K562 (cell line): ENCODE data around the gene MBP. TPM values are rescaled to one million over a fixed set of nuclear protein-coding genes. Genes with fewer than 3 reads are reported as not detected.

Experiments used
- ATAC-seq: fragments of 200-7000 bp; cut with Tn5 transposase; 3 replicates; pipeline ENCODE4 v1.9.1; 2020; ENCODE audit warnings: moderate library complexity
- BruUV-seq: library from RNA; stranded (reverse); fragments of 400-500 nt; replicated peaks from 2 replicates; lab custom pipeline; 2021; lab: Mats Ljungman, UMichigan
- CTCF ChIA-PET: fragments of 300-600 bp; formaldehyde crosslinking; extraction: SDS; loops from one replicate; lab custom pipeline; 2021; ENCODE audit warnings: low intra/inter-chr PET ratio; lab: Yijun Ruan, JAX
- POLR2A ChIA-PET: fragments of 300-600, 350-650 bp; sonication (Branson Sonifier 250); formaldehyde crosslinking; extraction: SDS; loops from one replicate; lab custom pipeline; 2021; ENCODE audit warnings: antibody characterized with exemption, inconsistent platforms; lab: Yijun Ruan, JAX
- DNase-seq, 4 experiments: peaks; one replicate each; pipeline versions ENCODE4 v3.0.0 to v3.0.0-alpha.2; 2011 to 2018; ENCODE audit warnings: low spot score in 3 of 4, mixed read lengths in 3 of 4; ENCODE audit errors: extremely low read depth in 1 of 4
- FAIRE-seq: peaks from 2 replicates; lab custom pipeline; 2011; peaks lifted over from hg19 to GRCh38; lab: Jason Lieb, UNC
- H2AFZ ChIP-seq: 2 replicates; pipeline ENCODE4 v1.6.0; 2011; ENCODE audit warnings: low read depth, low read length, control low read depth, inconsistent platforms
- H3K27ac ChIP-seq: fragments of 200-600 bp; 3 replicates; pipeline ENCODE4 v1.8.0; 2011; ENCODE audit warnings: low read depth, mild to moderate bottlenecking, control low read depth, inconsistent platforms, low read length, moderate library complexity, mixed read lengths; ENCODE audit errors: extremely low read depth
- H3K27me3 ChIP-seq, 2 experiments: fragments of 300-600 bp in 1 of 2; 2 replicates in 1 of 2; 3 replicates in 1 of 2; pipeline versions ENCODE4 v1.6.0 to v1.8.0; 2011; ENCODE audit warnings: inconsistent platforms in 2 of 2, low read length in 2 of 2, mild to moderate bottlenecking in 1 of 2, mixed read lengths in 1 of 2, moderate library complexity in 1 of 2; ENCODE audit not compliant: control insufficient read depth in 2 of 2, insufficient read depth in 2 of 2
- H3K36me3 ChIP-seq: fragments of 300-600 bp; 3 replicates; pipeline ENCODE4 v1.8.0; 2011; ENCODE audit warnings: mild to moderate bottlenecking, low read length, inconsistent platforms; ENCODE audit not compliant: control insufficient read depth, insufficient read depth
- H3K4me1 ChIP-seq, 2 experiments: fragments of 200-600 bp in 1 of 2; replicated peaks in 1 of 2; 2 replicates in 1 of 2; 3 replicates in 1 of 2; pipeline versions ENCODE4 v1.5.1 to v1.8.0; 2011; ENCODE audit warnings: inconsistent platforms in 2 of 2, low read length in 2 of 2, mild to moderate bottlenecking in 1 of 2, mixed read lengths in 1 of 2, moderate library complexity in 1 of 2; ENCODE audit not compliant: control insufficient read depth in 2 of 2, insufficient read depth in 2 of 2
- H3K4me2 ChIP-seq: 2 replicates; pipeline ENCODE4 v1.6.1; 2011; ENCODE audit warnings: low read length, control low read depth, inconsistent platforms, mixed read lengths; ENCODE audit not compliant: insufficient read depth
- H3K4me3 ChIP-seq: fragments of 200-600 bp; sonication (generic), shearing (Covaris generic); 2 replicates; pipeline ENCODE4 v1.5.1; 2016; ENCODE audit warnings: control low read depth, inconsistent platforms
- H3K79me2 ChIP-seq: fragments of 200-600 bp; 3 replicates; pipeline ENCODE4 v1.8.0; 2011; ENCODE audit warnings: low read length, inconsistent platforms; ENCODE audit not compliant: control insufficient read depth, insufficient read depth
- H3K9ac ChIP-seq, 2 experiments: 2 replicates each; pipeline versions ENCODE4 v1.6.0 to v1.6.1; 2011; ENCODE audit warnings: low read depth in 2 of 2, low read length in 2 of 2, control low read depth in 1 of 2, inconsistent platforms in 1 of 2, mild to moderate bottlenecking in 1 of 2, mixed read lengths in 1 of 2; ENCODE audit not compliant: insufficient read depth in 1 of 2
- H3K9me1 ChIP-seq: one replicate; pipeline ENCODE4 v1.6.0; 2011; ENCODE audit warnings: inconsistent platforms, mild to moderate bottlenecking, low read length, moderate library complexity; ENCODE audit not compliant: control insufficient read depth, insufficient read depth
- H3K9me3 ChIP-seq: replicated peaks from 2 replicates; pipeline ENCODE4 v1.5.1; 2011; ENCODE audit warnings: low read depth, low read length, inconsistent platforms; ENCODE audit not compliant: control insufficient read depth, insufficient read depth
- H4K20me1 ChIP-seq: replicated peaks from 2 replicates; pipeline ENCODE4 v1.6.1; 2011; ENCODE audit warnings: low read length, inconsistent platforms, mixed read lengths; ENCODE audit not compliant: control insufficient read depth, insufficient read depth
- CREB3L1 ChIP-seq: fragments of 450-650 bp; IDR thresholded peaks from 2 replicates; pipeline ENCODE4 v1.6.1; 2014; ENCODE audit warnings: low read depth, mild to moderate bottlenecking, moderate library complexity, borderline replicate concordance
- ELK3 ChIP-seq: fragments of 450-650 bp; formaldehyde crosslinking; IDR thresholded peaks from 2 replicates; pipeline ENCODE4 v1.4.0; 2020; ENCODE audit warnings: mild to moderate bottlenecking
- ETV1 ChIP-seq: fragments of 450-650 bp; conservative IDR thresholded peaks from 2 replicates; pipeline ENCODE4 v1.6.1; 2016; ENCODE audit warnings: missing genetic modification characterization, control low read depth, low read depth, missing compliant biosample characterization
- GTF3C2 ChIP-seq: IDR thresholded peaks from 3 replicates; pipeline ENCODE4 v1.6.1; 2011; ENCODE audit warnings: borderline replicate concordance, mild to moderate bottlenecking, moderate library complexity; ENCODE audit not compliant: insufficient read length; ENCODE audit errors: extremely low read depth
- LARP7 ChIP-seq: fragments of 450-650 bp; IDR thresholded peaks from 2 replicates; pipeline ENCODE4 v1.6.1; 2016
- SMARCB1 ChIP-seq: IDR thresholded peaks from 2 replicates; pipeline ENCODE4 v1.6.1; 2011; ENCODE audit warnings: improper control_type of control experiment, low read depth; ENCODE audit not compliant: insufficient read length
- U2AF1 ChIP-seq: fragments of 200-400 bp; formaldehyde crosslinking; optimal IDR thresholded peaks from 2 replicates; pipeline ENCODE3; 2017; ENCODE audit warnings: mild to moderate bottlenecking, low read depth, low read length, moderate library complexity
- WGBS: fragments of 100-300 bp; shearing (Covaris generic); methylation state at CpG from one replicate; pipeline ENCODE4 v1.1.6; 2016; ENCODE audit warnings: low coverage, mixed read lengths; ENCODE audit not compliant: insufficient coverage; ENCODE audit errors: missing lambda C conversion rate; 5-methylcytosine and 5-hydroxymethylcytosine counted together
- in situ Hi-C: fragments of 300-500 bp; cut with MboI; formaldehyde crosslinking; loops from 4 replicates; pipeline ENCODE4 v1.15.0; 2018; ENCODE audit warnings: inconsistent platforms, mixed read lengths
- intact Hi-C: fragments of 100-400 bp; cut with micrococcal nuclease; formaldehyde crosslinking; loops from 2 replicates; pipeline ENCODE4 v1.14.2; 2022
- polyA plus RNA-seq, 8 experiments: library from polyadenylated mRNA; depleted of rRNA in 4 of 8; stranded (reverse) in 5 of 8; unstranded in 3 of 8; fragments of >200 nt; fragmentation: Nextera tagmentation in 2 of 8; fragmentation: Illumina TruSeq in 1 of 8; extraction: Ambion mirVana in 2 of 8; extraction: Trizol in 1 of 8; gene quantifications; 2 replicates each; pipeline versions ENCODE4 v1.2.1 to v1.2.3, GENCODE V29; 2011 to 2014; ENCODE audit warnings: inconsistent platforms in 1 of 8, missing spikeins in 1 of 8
- total RNA-seq, 7 experiments: library from RNA; depleted of rRNA in 6 of 7; stranded (reverse); fragments of >200 nt in 6 of 7; fragmentation: Illumina TruSeq in 2 of 7; extraction: Trizol in 2 of 7; gene quantifications; 2 replicates each; pipeline versions ENCODE4 v1.2.1 to v1.2.3, GENCODE V29; 2011 to 2021; ENCODE audit warnings: low replicate concordance in 1 of 7

Gene MBP
- total and polyA plus RNA-seq, 9 of the 15 experiments (the other 6 are each of a cell fraction or from before 2014, with no cell fraction given) = 0.09 TPM; not detected in 8

- TF ChIP-seq CREB3L1 (no peak), U2AF1 (no peak)
These were observed 30.1 kb downstream of the MBP start (continued) for GRCh38 chr18:77102259-77103040.

- no peak overlapping the region for H3K9ac ChIP-seq
- ATAC-seq (no peak), FAIRE-seq (no peak), DNase-seq (no peak)
- in situ Hi-C loops (no loop called here), intact Hi-C loops (no loop called here)
- H3K79me2 ChIP-seq = no peaks in the 10 kb centered on the region
- H3K9me1 ChIP-seq = no peaks in the 10 kb centered on the region
- H3K4me1 ChIP-seq = no peaks in the 10 kb centered on the region
- 1% methylated on average over 10 of the region's 16 CpGs for WGBS
- H3K4me3 ChIP-seq = no peak overlapping the region
- H3K4me2 ChIP-seq = no peak overlapping the region
- no TSS peak for BruUV-seq
- CTCF ChIA-PET = no interaction called here
- no peaks in the 10 kb centered on the region for H3K9me3 ChIP-seq
- no peaks in the 10 kb centered on the region for H3K36me3 ChIP-seq
- H2AFZ ChIP-seq = no peak overlapping the region
- H3K27ac ChIP-seq = no peak overlapping the region
- H4K20me1 ChIP-seq = no peaks in the 10 kb centered on the region
- H3K27me3 ChIP-seq = peaks cover 0 to 20% of the 10 kb centered on the region in 2 experiments; a peak in 3 of 5 replicates
- POLR2A ChIA-PET = interaction anchor here (0.5 kb wide), 1 partner anchor 296 kb away, joined by 3 read pairs; no protein-coding TSS in a partner anchor
- TF ChIP-seq LARP7 = no peak
- TF ChIP-seq ELK3 (CRISPR knock-in tag) = no peak
- TF ChIP-seq GTF3C2 = no peak
- TF ChIP-seq ETV1 (tag) = no peak
- no peak for TF ChIP-seq SMARCB1
These were observed 30.9 kb downstream of the MBP start for GRCh38 chr18:77101410-77102258.
